Body of pancreas (tissue), 4 donors: ENCODE results near the gene FAM222A.

Experiments used
- CTCF ChIP-seq, 7 experiments: fragments of 450-650 bp in 4 of 7; fragments of 200-600 bp in 3 of 7; sonication (generic) in 3 of 7; IDR thresholded peaks; one replicate each; pipeline ENCODE4 v1.5.1; 2016 to 2019; ENCODE audit warnings: antibody characterized with exemption in 7 of 7
- POLR2A ChIP-seq, 3 donors: fragments of 450-650 bp; IDR thresholded peaks; one replicate each; pipeline ENCODE4 v1.6.1; 2016; ENCODE audit warnings: antibody characterized with exemption in 3 of 3, mild to moderate bottlenecking in 2 of 3

- TF ChIP-seq CTCF (IDR thresholded peaks at IDR 0.05) (no peak), POLR2A (IDR thresholded peaks at IDR 0.05) (no peak)
Measured at GRCh38 chr12:109720152-109720856, 6.7 kb downstream of the FAM222A start.
